Measurements from ENCODE around the gene ARHGEF37.
"Not testable (repeated sequence)": the region's sequence is repeated elsewhere in the genome, so short reads cannot be mapped to it uniquely, and the experiment has no call there.

Gene ARHGEF37

GRCh38 chr5:149567226-149567625, 14.1 kb upstream of the ARHGEF37 start:
- DNase-seq = no peak

- DNase-seq = no peak
These were observed 9.1 kb upstream of the ARHGEF37 start for GRCh38 chr5:149572170-149572569.

- no peak for DNase-seq
These were observed 8.6 kb upstream of the ARHGEF37 start for GRCh38 chr5:149572576-149573231.

GRCh38 chr5:149575131-149575530, 6.2 kb upstream of the ARHGEF37 start:
- DNase-seq = no peak

- DNase-seq = no peak
These were observed 5.3 kb upstream of the ARHGEF37 start for GRCh38 chr5:149576021-149576420.

GRCh38 chr5:149578896-149579295, 2.4 kb upstream of the ARHGEF37 start:
- DNase-seq = no peak

- DNase-seq = no peak
These were observed 498 bp upstream of the ARHGEF37 start for GRCh38 chr5:149580808-149581191.

GRCh38 chr5:149581931-149582768, 852 bp downstream of the ARHGEF37 start:
- no peak for DNase-seq

GRCh38 chr5:149583394-149583793, 2.1 kb downstream of the ARHGEF37 start:
- no peak for DNase-seq

- DNase-seq = no peak
These were observed 2.8 kb downstream of the ARHGEF37 start for GRCh38 chr5:149584121-149584520.

GRCh38 chr5:149585910-149586309, 4.6 kb downstream of the ARHGEF37 start:
- DNase-seq = no peak

GRCh38 chr5:149586708-149587318, 5.5 kb downstream of the ARHGEF37 start:
- DNase-seq = no peak

GRCh38 chr5:149588936-149589335, 7.6 kb downstream of the ARHGEF37 start:
- DNase-seq = no peak

GRCh38 chr5:149593370-149593769, 12.1 kb downstream of the ARHGEF37 start:
- DNase-seq = no peak

- no peak for DNase-seq
These were observed 13.1 kb downstream of the ARHGEF37 start for GRCh38 chr5:149594206-149594895.

GRCh38 chr5:149595105-149595504, 13.8 kb downstream of the ARHGEF37 start:
- peak; percentile 19 for DNase-seq

GRCh38 chr5:149596712-149597111, 15.4 kb downstream of the ARHGEF37 start:
- no peak for DNase-seq

- DNase-seq = no peak
These were observed 16.3 kb downstream of the ARHGEF37 start for GRCh38 chr5:149597618-149598017.

- DNase-seq = not testable (repeated sequence)
These were observed 16.9 kb downstream of the ARHGEF37 start for GRCh38 chr5:149598234-149598633.

- DNase-seq = no peak
These were observed 17.7 kb downstream of the ARHGEF37 start for GRCh38 chr5:149598966-149599365.

- no peak for DNase-seq
These were observed 18.1 kb downstream of the ARHGEF37 start for GRCh38 chr5:149599375-149599774.

GRCh38 chr5:149600932-149601331, 19.6 kb downstream of the ARHGEF37 start:
- no peak for DNase-seq

GRCh38 chr5:149603210-149603609, 21.9 kb downstream of the ARHGEF37 start:
- no peak for DNase-seq

Measured in fibroblast of upper back skin (primary cell).